Thyroid gland (tissue), 4 donors: ENCODE data around the gene NR3C2.

Experiments used
- POLR2A ChIP-seq, 2 donors: fragments of 450-650 bp; IDR thresholded peaks; one replicate each; pipeline ENCODE4 v1.6.1; 2017; ENCODE audit warnings: antibody characterized with exemption in 2 of 2, mild to moderate bottlenecking in 2 of 2, moderate library complexity in 1 of 2
- TF ChIP-seq, protein P1 (sequence below), 6 experiments: fragments of 200-600 bp in 3 of 6; fragments of 450-650 bp in 3 of 6; sonication (generic) in 3 of 6; IDR thresholded peaks; one replicate each; pipeline ENCODE4 v1.5.1; 2016 to 2019; ENCODE audit warnings: antibody characterized with exemption in 6 of 6, mild to moderate bottlenecking in 2 of 6, inconsistent platforms in 1 of 6, moderate library complexity in 1 of 6

DNA sequence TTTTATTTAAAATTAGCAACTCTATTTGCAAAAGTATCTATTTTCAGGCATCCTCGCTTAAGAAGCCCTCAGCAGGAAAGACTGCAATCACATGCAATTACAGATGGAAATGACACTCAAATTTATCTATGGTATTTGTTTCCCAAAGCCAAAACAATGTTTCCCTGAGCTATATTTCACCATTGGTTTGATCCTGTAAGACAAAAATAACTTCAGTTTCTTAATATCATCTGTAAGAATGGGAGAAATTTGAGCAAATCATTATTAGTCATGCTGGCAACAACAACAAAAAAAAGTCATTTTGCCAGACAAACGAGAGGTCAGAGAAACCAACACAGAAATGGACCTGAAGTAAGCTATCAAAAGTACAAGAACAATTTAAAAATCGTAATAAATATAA is 204.1 kb downstream of the NR3C2 start:
- TF ChIP-seq, protein P1, sequence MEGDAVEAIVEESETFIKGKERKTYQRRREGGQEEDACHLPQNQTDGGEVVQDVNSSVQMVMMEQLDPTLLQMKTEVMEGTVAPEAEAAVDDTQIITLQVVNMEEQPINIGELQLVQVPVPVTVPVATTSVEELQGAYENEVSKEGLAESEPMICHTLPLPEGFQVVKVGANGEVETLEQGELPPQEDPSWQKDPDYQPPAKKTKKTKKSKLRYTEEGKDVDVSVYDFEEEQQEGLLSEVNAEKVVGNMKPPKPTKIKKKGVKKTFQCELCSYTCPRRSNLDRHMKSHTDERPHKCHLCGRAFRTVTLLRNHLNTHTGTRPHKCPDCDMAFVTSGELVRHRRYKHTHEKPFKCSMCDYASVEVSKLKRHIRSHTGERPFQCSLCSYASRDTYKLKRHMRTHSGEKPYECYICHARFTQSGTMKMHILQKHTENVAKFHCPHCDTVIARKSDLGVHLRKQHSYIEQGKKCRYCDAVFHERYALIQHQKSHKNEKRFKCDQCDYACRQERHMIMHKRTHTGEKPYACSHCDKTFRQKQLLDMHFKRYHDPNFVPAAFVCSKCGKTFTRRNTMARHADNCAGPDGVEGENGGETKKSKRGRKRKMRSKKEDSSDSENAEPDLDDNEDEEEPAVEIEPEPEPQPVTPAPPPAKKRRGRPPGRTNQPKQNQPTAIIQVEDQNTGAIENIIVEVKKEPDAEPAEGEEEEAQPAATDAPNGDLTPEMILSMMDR (IDR thresholded peaks at IDR 0.05) = no peak
- TF ChIP-seq POLR2A (IDR thresholded peaks at IDR 0.05) = no peak
